Left kidney (tissue), 2 donors: ENCODE data around the gene SNRNP200. TPM values are rescaled to one million over a fixed set of nuclear protein-coding genes. Genes with fewer than 3 reads are reported as not detected.
A peak's percentile ranks its signal among the peaks of the same experiment; 100 is the strongest.
"Not testable (repeated sequence)": the region's sequence is repeated elsewhere in the genome, so short reads cannot be mapped to it uniquely, and the experiment has no call there.

Experiments
- DNase-seq: peaks from one replicate; pipeline ENCODE4 v3.0.0-alpha.2; 2013
- polyA plus RNA-seq: library from polyadenylated mRNA; unstranded; fragments of 120-200 nt; gene quantifications from one replicate; pipeline ENCODE4 v1.2.1, GENCODE V29; 2013; ENCODE audit not compliant: insufficient read length

The SNRNP200 gene
- polyA plus RNA-seq, 1 donor = 214 TPM

DNA sequence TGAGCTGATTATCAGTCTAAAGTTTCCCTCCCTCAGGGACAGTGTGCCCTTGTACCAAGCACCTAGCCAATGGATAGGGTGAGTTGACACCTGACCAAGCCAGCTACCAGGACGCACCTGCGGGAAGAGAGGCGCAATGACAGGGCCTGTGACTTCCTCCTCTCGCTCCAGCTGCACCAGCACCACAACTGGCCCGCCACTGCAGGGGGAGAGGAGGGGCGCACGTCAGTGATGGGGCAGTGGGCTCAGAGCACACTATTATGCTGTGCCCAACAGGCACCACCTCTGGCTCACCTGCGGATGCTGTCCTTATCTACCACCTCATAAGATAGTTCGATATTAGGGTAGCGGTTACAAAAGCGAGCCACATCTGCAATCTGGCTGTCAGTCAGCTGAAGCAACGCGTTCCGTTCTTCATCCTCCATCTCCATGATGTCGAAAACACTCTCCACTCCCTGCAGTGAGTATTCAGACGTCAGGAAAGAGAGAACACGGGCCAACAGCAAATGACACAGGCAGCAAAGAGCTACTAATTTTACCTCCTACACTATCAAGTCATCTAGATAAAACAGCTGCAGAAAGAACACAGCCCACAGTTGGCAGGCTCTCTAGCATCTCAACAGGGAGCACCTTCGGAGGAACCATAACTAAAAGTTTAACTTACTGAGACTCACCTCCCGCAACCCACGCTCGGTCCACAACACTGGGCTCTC is 28.4 kb downstream of the SNRNP200 start:
- DNase-seq = no peak

DNA sequence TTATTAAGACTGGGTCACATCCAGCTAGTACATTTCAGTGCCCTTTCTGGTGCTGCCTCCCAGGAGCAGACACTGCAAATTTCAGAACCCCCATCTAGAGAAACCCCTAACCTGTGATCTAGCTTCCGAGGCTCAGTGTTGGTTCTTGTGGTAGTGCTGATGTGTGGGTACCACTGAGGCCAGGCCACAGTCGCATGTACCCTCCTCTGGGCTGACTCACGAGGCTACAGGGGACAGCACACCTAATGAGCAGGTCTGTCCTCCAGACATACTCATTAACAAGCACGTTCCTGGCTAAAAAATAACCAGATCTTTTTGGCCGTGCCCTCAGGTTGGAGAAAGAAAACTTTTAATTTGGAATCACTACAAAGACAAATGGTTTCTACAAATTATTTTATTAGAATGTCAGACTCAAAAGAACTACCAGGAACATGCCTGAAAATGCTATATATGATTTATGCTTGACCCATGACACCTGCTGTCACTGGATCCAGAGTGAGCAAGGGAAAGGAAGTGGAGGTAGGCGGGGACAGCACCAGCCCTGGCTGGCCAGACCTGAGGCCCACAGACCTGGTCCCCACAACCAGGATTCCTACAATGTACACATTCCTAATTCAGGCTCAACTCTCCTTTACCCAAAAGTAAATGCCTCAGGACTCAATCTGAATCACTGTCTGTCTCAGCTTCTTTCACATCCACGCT is 30.8 kb downstream of the SNRNP200 start:
- DNase-seq = no peak

DNA sequence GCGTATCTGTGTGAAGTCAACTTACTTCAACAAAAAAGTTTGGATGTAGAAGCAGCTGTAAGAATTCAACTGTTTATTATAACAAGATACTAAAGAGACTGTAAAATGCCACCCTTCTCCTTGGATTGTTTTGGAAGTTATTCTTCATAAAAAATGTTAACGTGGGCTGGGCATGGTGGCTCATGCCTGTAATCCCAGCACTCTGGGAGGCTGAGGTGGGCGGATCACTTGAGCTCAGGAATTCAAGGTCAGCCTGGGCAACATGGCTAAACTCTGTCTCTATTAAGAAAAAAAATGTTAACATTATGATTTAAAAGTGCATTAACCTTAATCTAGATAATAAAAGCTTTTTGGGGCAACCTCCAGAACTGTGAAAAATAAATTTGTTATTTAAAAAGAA is 31.6 kb downstream of the SNRNP200 start:
- DNase-seq = no peak

DNA sequence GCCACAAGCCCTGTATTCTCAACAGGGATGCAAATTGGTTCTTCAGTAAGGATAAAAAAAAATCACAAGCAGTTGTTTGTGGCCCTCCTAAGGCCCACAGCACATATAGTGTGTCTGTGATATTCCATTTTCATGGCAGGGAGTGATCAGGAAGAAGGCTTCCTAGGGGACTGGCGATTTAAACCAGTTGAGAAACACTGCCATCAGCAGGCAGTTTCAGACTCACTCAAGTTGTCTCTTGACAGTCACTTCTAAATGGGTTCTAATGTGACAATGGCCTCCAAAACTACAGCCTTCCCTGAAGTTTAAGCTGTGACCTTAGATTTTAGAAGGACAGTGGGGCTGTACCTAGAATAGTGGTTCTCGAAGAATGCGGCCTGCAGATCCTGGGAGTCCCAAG is 33.4 kb downstream of the SNRNP200 start:
- no peak for DNase-seq

GRCh38 chr2:96267159-96267971 is 38.0 kb downstream of the SNRNP200 start:
- no peak for DNase-seq

DNA sequence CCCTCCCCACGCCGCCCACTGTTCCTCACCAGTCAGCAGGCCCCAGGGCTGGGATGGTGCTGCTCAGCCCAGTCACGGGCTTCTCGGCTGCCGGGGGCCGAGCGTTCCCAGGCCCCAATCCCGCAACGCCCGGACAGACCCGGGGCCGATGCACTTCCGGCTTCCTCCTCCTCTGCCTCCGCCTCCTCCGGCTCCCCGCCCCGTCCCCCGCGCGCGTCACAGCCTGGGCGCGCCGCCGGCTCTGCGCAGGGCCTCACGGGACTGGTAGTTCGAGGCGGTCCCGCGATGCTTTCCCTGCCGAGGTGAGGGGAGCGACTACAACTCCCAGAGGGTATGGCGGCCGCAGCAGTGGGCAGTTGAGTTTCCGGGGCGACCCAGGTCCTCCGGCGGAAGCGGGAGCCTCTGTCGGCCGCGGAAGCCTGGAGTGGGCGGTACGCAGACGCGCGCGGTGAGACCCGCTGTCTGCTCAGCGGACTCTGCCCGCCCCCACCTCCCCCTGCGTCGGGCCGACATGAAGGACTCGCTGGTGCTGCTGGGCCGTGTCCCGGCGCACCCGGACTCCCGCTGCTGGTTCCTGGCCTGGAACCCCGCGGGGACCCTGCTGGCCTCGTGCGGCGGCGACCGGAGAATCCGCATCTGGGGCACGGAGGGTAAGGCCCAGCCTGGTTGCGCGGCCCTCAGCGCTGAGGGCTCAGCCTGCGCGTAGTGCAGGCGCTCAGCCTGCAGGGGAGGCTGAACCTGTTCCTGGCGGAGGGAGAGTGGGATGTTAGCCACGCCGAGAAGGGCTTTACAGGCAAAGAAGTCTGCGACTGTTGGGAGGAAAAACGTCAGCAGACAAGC is 39.3 kb downstream of the SNRNP200 start, which contains the start of the genes CIAO1 and TMEM127:
CIAO1 (plus strand) TSS at position 386 of the 840 bp plus-strand sequence; CDS start at position 512, 126 bp downstream.
TMEM127 (minus strand) TSS at position 158 of the 840 bp plus-strand sequence. CDS start 616 bp downstream, outside the sequence.
- peak; percentile 97 for DNase-seq

DNA sequence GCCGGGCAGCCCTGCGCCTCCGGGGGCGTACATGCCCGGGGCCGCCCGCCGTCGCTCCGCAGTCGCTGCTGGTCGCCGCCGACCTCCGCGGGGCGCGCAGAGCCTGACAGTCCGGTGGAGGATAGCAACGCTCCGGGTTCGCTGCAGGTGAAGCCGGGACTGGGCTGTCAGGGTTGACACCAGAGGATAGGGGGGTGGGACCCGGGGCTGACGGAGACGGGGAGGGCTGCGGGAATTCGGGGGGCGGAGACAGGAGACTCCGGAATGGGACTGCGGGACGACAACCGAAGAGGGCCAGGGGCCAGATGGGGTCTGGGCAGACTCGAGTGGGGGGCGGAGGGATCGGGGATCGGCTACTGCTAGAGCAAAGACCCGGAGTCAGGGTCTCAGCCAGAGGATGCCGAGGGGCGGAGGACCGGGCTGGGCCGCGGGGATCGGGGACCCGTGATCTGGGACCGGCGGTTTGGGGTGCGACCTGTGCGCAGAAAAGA is 40.0 kb downstream of the SNRNP200 start:
- no peak for DNase-seq

GRCh38 chr2:96264656-96265348 is 40.5 kb downstream of the SNRNP200 start:
- peak; percentile 46 for DNase-seq

GRCh38 chr2:96264086-96264485 is 41.3 kb downstream of the SNRNP200 start:
- DNase-seq = no peak

DNA sequence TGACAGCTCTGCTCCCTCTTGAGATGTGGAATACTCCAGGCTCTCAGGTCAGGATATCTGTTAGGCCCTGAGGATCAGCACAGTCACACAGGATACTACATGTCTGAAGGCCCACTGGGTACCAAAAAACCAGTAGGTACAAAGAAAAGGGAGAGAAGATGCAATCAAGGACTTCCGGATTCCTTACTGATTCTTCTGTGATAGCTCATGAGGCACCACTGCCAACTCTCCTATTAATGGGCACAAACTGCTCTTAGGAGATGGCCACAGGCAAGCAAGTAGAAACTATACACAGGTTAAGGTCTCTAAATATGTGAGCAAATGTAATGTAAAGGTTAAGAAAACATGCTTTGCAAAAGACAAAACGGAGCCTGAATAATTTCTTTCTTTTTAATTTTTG is 43.0 kb downstream of the SNRNP200 start:
- no peak for DNase-seq

- DNase-seq = no peak
These were observed 43.9 kb downstream of the SNRNP200 start for GRCh38 chr2:96261328-96262003.

DNA sequence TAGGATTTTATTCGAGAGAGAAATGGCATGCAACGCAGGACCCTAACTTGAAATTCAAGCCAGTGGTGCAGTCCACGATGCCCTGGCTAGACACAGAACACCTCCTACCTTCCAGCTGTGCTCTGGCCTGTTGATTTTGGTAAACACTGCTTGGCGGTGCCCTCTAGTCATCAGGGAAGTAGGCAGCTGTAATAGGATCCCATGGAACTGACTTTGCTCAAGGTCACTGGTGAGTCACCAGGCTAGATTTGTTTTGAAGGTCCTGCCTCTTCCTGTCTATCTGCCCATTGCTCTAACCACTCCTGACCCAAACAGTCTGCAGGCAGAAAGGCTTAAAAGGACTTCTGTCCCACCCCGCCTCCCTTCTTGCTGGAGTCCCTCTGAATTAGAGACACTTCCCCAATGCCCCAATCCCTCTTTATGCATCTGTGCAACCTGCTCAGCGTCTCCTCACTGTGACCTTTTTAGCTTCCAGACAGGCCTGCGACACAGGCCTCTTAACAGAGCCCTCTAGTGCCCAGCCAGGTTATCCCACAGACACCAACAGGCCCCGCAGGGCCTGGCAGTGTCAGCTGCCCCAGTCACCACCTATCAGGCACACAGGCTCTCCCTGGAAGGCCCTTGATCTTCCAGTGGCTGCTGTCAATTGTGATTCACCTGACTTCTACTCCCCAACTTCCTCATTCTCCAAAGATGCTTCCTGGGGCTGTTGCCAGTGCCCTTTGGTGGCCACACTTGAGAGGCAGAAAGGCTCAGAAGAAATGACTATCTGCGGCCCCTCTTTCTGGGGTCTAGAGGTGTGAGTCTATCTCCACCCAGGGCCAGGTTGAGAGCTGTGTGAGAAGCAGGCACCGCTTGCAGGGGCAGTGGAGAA is 44.7 kb downstream of the SNRNP200 start:
- DNase-seq = peak; percentile 66

DNA sequence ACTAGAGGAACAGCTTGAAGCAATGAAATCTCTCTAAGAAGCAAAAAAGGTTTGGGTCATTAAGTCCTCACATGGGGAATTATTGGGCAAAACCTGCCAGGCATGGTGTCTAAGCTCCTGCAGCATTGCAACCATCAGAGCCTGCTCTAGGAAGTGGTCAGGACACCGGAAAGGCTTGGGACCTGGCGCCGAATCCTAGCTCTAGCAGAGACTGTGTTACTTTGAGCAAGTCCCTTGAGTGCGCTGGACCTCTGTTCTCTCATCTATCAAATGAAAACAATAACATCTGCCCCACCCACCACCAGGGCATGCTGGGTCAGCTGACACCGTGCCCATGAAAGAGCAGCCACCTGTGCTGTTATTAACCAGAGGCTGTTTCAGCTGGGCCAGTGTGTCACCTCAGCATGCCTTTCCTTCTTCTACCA is 45.8 kb downstream of the SNRNP200 start:
- DNase-seq = no peak

DNA sequence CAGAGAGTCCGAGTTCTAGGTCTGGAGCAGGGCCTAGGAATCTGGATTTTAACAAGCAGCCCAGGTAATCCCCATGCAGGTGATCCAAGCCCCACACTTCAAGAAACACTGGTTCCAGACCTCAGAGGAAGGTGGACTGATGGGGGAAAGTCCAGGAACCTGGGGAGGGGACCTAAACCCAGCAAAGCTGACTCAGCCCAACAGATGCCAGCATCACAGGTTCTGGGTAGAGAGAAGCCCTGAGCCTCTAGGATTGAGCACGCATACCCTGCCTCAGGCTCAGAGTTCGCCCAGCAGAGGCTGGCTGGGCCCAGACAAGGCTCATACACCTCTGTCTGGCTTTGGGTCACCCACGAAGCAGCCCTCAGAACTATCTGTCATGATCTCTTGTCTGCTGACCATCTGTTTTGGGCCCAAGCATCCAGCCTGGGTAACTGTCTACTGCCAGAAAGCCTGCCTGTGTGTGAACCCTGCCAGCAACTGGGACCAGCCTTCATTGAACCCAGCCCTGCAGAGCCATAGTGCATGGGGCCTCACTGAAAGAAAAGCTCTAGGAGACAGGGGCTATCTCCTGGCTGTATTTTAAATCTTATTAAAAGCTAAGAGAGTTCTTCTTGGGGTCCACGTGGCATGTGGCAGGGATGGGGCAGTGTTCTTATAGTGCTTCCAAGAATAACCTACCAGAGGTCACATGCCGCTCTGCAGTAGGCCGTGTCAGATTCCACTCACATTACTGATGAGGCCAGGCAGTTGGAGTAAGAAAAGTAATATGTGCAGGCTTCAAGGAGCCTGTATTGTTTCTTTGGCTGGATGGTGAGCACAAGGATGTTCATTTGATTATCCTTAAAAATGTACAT is 47.0 kb downstream of the SNRNP200 start:
- no peak for DNase-seq

- not testable (repeated sequence) for DNase-seq
These were observed 47.6 kb downstream of the SNRNP200 start for GRCh38 chr2:96257744-96258143.

DNA sequence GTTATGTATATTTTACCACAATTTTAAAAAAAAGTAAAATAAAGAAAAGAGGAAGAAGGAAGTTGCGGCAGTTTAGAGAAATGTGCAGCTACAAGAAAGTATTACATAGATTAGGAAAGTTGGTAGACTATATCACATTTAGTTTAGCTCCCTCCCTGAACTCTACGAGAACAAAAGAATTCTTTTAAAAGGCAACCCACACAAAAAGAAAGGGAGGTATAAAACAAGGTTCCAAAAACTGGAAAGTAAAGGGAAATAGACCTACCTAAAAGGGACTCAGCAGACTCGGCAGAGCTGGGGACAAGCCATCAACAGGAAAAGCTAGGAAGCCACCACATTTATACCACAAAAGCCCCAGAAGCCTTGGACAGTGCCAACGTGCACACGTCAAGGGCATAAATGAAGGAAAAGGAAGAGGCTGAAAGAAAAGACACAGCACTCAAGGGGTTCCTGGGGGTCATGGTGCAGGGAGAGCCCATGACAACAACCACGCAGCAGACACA is 48.7 kb downstream of the SNRNP200 start:
- no peak for DNase-seq

GRCh38 chr2:96254571-96254970 is 50.8 kb downstream of the SNRNP200 start:
- DNase-seq = no peak

DNA sequence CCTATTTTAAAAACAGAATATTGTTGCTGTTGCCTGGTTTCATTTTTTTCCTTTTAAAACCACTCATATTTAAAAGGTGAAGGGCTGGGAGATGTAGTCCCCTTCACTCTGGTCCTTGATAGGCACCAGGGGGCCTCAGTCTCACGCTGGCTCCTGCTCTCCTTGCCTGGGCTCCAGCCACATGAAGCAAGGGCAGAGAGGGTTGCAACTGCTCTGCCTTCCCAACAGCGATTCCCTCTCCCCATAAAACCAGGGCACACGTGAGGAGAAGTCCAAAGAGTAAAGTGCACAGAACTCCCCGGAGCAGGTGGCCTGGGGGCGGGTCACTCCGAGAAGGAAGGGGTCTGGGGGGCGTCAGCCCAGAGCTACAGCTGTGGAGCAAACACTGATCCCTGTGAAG is 52.3 kb downstream of the SNRNP200 start:
- DNase-seq = no peak
